ENCODE results near the gene ROPN1. TPM values are rescaled to one million over a fixed set of nuclear protein-coding genes. Genes with fewer than 3 reads are reported as not detected.

The ROPN1 gene
- total and polyA plus RNA-seq, 2 of the 4 experiments (the other 2 are of a cell fraction): 0.03 to 0.18 TPM

- no TSS peak for BruUV-seq (replicated peaks)
- no peak for ATAC-seq (ENCODE audit: low read depth)
- intact Hi-C loops (cut with micrococcal nuclease): no loop called here
Measured at GRCh38 chr3:124035463-124036121, 43.7 kb upstream of the ROPN1 start.

More at GRCh38 chr3:124035463-124036121, 43.7 kb upstream of the ROPN1 start:
- dilution Hi-C loops (cut with HindIII; ENCODE audit: low sequenced_read_pairs, unreplicated experiment): no loop called here
- peaks cover 1% of the 10 kb centered on the region; the same call in 1 of the 2 replicates for H3K4me1 ChIP-seq (ENCODE audit: control insufficient read depth, insufficient read depth, low read length)
- H3K4me2 ChIP-seq (ENCODE audit: low read depth, low read length): no peak overlapping the region
- no peak overlapping the region for H3K27ac ChIP-seq (ENCODE audit: insufficient read depth, low read length)
- POLR2A ChIA-PET (ENCODE audit: unreplicated experiment): no interaction called here
- no peak overlapping the region for H3K18ac ChIP-seq (ENCODE audit: low read depth, low read length)
- no peaks in the 10 kb centered on the region for H3K9me3 ChIP-seq (ENCODE audit: control insufficient read depth, insufficient read depth, low read length)
- no peak overlapping the region for H2BK15ac ChIP-seq (ENCODE audit: low read depth, low read length)
- H2BK20ac ChIP-seq (ENCODE audit: low read depth, low read length): no peak overlapping the region
- no peak overlapping the region for H3K56ac ChIP-seq (ENCODE audit: extremely low read depth, insufficient read depth, low read length)
- H4K8ac ChIP-seq (ENCODE audit: low read depth in 2 of 2, low read length in 2 of 2): no peak overlapping the region
- H2BK5ac ChIP-seq (ENCODE audit: low read depth, low read length, poor library complexity, severe bottlenecking): no peak overlapping the region
- no peak overlapping the region for H4K5ac ChIP-seq (ENCODE audit: low read depth, low read length)
- H4K91ac ChIP-seq (ENCODE audit: insufficient read depth, low read depth, low read length): no peak overlapping the region
- H2BK120ac ChIP-seq (ENCODE audit: low read depth, low read length): no peak overlapping the region
- no CpG with 5 or more reads among the region's 1 CpG for WGBS, 2 experiments (ENCODE audit: extremely low coverage in 2 of 2, insufficient read length in 1 of 2)
- no peaks in the 10 kb centered on the region for H3K36me3 ChIP-seq (ENCODE audit: control insufficient read depth, insufficient read depth, low read length)
- no peak overlapping the region for H3K9ac ChIP-seq (ENCODE audit: low read depth, low read length)
- H3K4ac ChIP-seq (ENCODE audit: low read depth, low read length): no peak overlapping the region
- no peak overlapping the region for H3K23ac ChIP-seq (ENCODE audit: low read depth, low read length)
- peaks cover 30% of the 10 kb centered on the region for H3K27me3 ChIP-seq (ENCODE audit: control insufficient read depth, insufficient read depth, low read length)
- H3K9me1 ChIP-seq (ENCODE audit: insufficient read depth, low read length): no peaks in the 10 kb centered on the region
- H4K20me1 ChIP-seq (ENCODE audit: insufficient read depth, low read length): no peaks in the 10 kb centered on the region; the same call in 1 of the 2 replicates
- H3K79me1 ChIP-seq (ENCODE audit: low read depth in 1 of 2, low read length in 2 of 2): 0 out of 4 replicates have a peak, but pooled peaks cover 0 to 3% of the 10 kb centered on the region in 2 experiments
- H2AK9ac ChIP-seq (replicated peaks; ENCODE audit: low read depth, low read length, poor library complexity): no peak overlapping the region
- DNase-seq: no peak
- in situ Hi-C loops (cut with MboI; ENCODE audit: low sequenced_read_pairs): no loop called here
- no peak overlapping the region for H3K4me3 ChIP-seq (ENCODE audit: insufficient read depth, low read depth, low read length)
- no peak overlapping the region for H2AFZ ChIP-seq (replicated peaks; ENCODE audit: low read length, poor library complexity)
- H3K14ac ChIP-seq (replicated peaks; ENCODE audit: low read depth, low read length): no peak overlapping the region
- CTCF ChIA-PET: no interaction called here
- TF ChIP-seq FOS (IDR thresholded peaks at IDR 0.05; ENCODE audit: low read depth, low read length) (no peak), RAD21 (IDR thresholded peaks at IDR 0.05; ENCODE audit: low read length) (no peak)
- no peak overlapping the region for H2AK5ac ChIP-seq (ENCODE audit: low read depth, low read length)

Measured in IMR-90 (cell line).